ENCODE measurements around the gene CBR3. TPM values are rescaled to one million over a fixed set of nuclear protein-coding genes. Genes with fewer than 3 reads are reported as not detected.

Gene CBR3
- total and polyA plus RNA-seq, 2 of the 4 experiments (the other 2 are of a cell fraction), result 13.4 to 15.4 TPM

- dilution Hi-C loops (cut with HindIII; ENCODE audit: low sequenced_read_pairs, unreplicated experiment) (no loop called here), intact Hi-C loops (cut with micrococcal nuclease) (no loop called here), in situ Hi-C loops (cut with MboI; ENCODE audit: low sequenced_read_pairs) (no loop called here)
- POLR2A ChIA-PET (ENCODE audit: unreplicated experiment), result interaction anchor here (1.0 kb wide), 1 partner anchor 27 kb away, joined by 3 read pairs; the partner anchor contains the start of gene CBR1
- H3K23ac ChIP-seq (ENCODE audit: low read depth, low read length), result no peak overlapping the region
- CTCF ChIA-PET, result interaction anchor here (0.7 kb wide), 1 partner anchor 467 kb away, joined by 7 read pairs; no protein-coding TSS in a partner anchor
- H2AK5ac ChIP-seq (ENCODE audit: low read depth, low read length), result no peak overlapping the region
- H3K4me3 ChIP-seq (ENCODE audit: insufficient read depth, low read depth, low read length), result no peak overlapping the region
- no peak overlapping the region for H2BK20ac ChIP-seq (ENCODE audit: low read depth, low read length)
- H3K9ac ChIP-seq (ENCODE audit: low read depth, low read length), result no peak overlapping the region
- H3K18ac ChIP-seq (ENCODE audit: low read depth, low read length), result no peak overlapping the region
- TF ChIP-seq, protein P1, sequence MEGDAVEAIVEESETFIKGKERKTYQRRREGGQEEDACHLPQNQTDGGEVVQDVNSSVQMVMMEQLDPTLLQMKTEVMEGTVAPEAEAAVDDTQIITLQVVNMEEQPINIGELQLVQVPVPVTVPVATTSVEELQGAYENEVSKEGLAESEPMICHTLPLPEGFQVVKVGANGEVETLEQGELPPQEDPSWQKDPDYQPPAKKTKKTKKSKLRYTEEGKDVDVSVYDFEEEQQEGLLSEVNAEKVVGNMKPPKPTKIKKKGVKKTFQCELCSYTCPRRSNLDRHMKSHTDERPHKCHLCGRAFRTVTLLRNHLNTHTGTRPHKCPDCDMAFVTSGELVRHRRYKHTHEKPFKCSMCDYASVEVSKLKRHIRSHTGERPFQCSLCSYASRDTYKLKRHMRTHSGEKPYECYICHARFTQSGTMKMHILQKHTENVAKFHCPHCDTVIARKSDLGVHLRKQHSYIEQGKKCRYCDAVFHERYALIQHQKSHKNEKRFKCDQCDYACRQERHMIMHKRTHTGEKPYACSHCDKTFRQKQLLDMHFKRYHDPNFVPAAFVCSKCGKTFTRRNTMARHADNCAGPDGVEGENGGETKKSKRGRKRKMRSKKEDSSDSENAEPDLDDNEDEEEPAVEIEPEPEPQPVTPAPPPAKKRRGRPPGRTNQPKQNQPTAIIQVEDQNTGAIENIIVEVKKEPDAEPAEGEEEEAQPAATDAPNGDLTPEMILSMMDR (conservative IDR thresholded peaks at IDR 0.05; ENCODE audit: low read depth, low read length), result no peak
- no peak for TF ChIP-seq CHD1 (IDR thresholded peaks at IDR 0.05; ENCODE audit: low read depth, low read length)
- TF ChIP-seq, protein P2, sequence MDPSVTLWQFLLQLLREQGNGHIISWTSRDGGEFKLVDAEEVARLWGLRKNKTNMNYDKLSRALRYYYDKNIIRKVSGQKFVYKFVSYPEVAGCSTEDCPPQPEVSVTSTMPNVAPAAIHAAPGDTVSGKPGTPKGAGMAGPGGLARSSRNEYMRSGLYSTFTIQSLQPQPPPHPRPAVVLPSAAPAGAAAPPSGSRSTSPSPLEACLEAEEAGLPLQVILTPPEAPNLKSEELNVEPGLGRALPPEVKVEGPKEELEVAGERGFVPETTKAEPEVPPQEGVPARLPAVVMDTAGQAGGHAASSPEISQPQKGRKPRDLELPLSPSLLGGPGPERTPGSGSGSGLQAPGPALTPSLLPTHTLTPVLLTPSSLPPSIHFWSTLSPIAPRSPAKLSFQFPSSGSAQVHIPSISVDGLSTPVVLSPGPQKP (IDR thresholded peaks at IDR 0.05; ENCODE audit: borderline replicate concordance, low read depth, low read length), result no peak
- TF ChIP-seq RAD21 (IDR thresholded peaks at IDR 0.05; ENCODE audit: low read length), result no peak
- no peak for TF ChIP-seq POLR2A (IDR thresholded peaks at IDR 0.05; ENCODE audit: low read depth, low read length)
- TF ChIP-seq MXI1 (IDR thresholded peaks at IDR 0.05; ENCODE audit: borderline replicate concordance, low read depth, low read length), result no peak
- no peak for TF ChIP-seq BHLHE40 (IDR thresholded peaks at IDR 0.05; ENCODE audit: low read depth, low read length)
- no peak for TF ChIP-seq SMC3 (IDR thresholded peaks at IDR 0.05; ENCODE audit: low read depth, low read length)
- TF ChIP-seq MAZ (IDR thresholded peaks at IDR 0.05; ENCODE audit: borderline replicate concordance, low read depth, low read length), result no peak
- TF ChIP-seq MAFK (IDR thresholded peaks at IDR 0.05; ENCODE audit: low read depth, low read length), result no peak
- no peak for TF ChIP-seq USF2 (IDR thresholded peaks at IDR 0.05; ENCODE audit: low read depth, low read length)
- no peak for TF ChIP-seq FOS (IDR thresholded peaks at IDR 0.05; ENCODE audit: low read depth, low read length)
- no peak for TF ChIP-seq RFX5 (IDR thresholded peaks at IDR 0.05; ENCODE audit: low read depth, low read length)
- BruUV-seq (replicated peaks), result no TSS peak
- 0% methylated on average over 1 of the region's 1 CpG; no CpG with 5 or more reads in 1 of the 2 experiments for WGBS, 2 experiments (ENCODE audit: extremely low coverage in 2 of 2, insufficient read length in 1 of 2)
- H4K91ac ChIP-seq (ENCODE audit: insufficient read depth, low read depth, low read length), result no peak overlapping the region
- H2BK120ac ChIP-seq (ENCODE audit: low read depth, low read length), result no peak overlapping the region
- no peak overlapping the region for H3K14ac ChIP-seq (replicated peaks; ENCODE audit: low read depth, low read length)
- H2AK9ac ChIP-seq (replicated peaks; ENCODE audit: low read depth, low read length, poor library complexity), result no peak overlapping the region
- H3K9me3 ChIP-seq (ENCODE audit: control insufficient read depth, insufficient read depth, low read length), result peaks cover 11% of the 10 kb centered on the region
- peaks cover 27% of the 10 kb centered on the region for H3K27me3 ChIP-seq (ENCODE audit: control insufficient read depth, insufficient read depth, low read length)
- H2AFZ ChIP-seq (replicated peaks; ENCODE audit: low read length, poor library complexity), result no peak overlapping the region
- no peak overlapping the region for H3K56ac ChIP-seq (ENCODE audit: extremely low read depth, insufficient read depth, low read length)
- H4K20me1 ChIP-seq (ENCODE audit: insufficient read depth, low read length), result no peaks in the 10 kb centered on the region
- no peak overlapping the region for H2BK15ac ChIP-seq (ENCODE audit: low read depth, low read length)
- no peak overlapping the region for H2BK5ac ChIP-seq (ENCODE audit: low read depth, low read length, poor library complexity, severe bottlenecking)
- no peak overlapping the region for H3K4me2 ChIP-seq (ENCODE audit: low read depth, low read length)
- ATAC-seq (ENCODE audit: low read depth) (no peak), DNase-seq (no peak)
- H3K4me1 ChIP-seq (ENCODE audit: control insufficient read depth, insufficient read depth, low read length), result no peaks in the 10 kb centered on the region
- no peak overlapping the region for H3K4ac ChIP-seq (ENCODE audit: low read depth, low read length)
- H3K36me3 ChIP-seq (ENCODE audit: control insufficient read depth, insufficient read depth, low read length), result no peaks in the 10 kb centered on the region
- no peak overlapping the region for H4K8ac ChIP-seq (ENCODE audit: low read depth in 2 of 2, low read length in 2 of 2)
- no peaks in the 10 kb centered on the region for H3K79me1 ChIP-seq (ENCODE audit: low read depth in 1 of 2, low read length in 2 of 2)
- H3K27ac ChIP-seq (ENCODE audit: insufficient read depth, low read length), result no peak overlapping the region
- H3K9me1 ChIP-seq (ENCODE audit: insufficient read depth, low read length), result no peaks in the 10 kb centered on the region
- H4K5ac ChIP-seq (ENCODE audit: low read depth, low read length), result no peak overlapping the region
These were observed 38.2 kb upstream of the CBR3 start for GRCh38 chr21:36096398-36097290.
